ENCODE results near the gene CHRNA9. TPM values are rescaled to one million over a fixed set of nuclear protein-coding genes. Genes with fewer than 3 reads are reported as not detected.

The CHRNA9 gene
- total RNA-seq, 1 experiment from 2014 or later = not detected

GRCh38 chr4:40306976-40307375, 28.2 kb upstream of the CHRNA9 start:
- Mint-ChIP-seq H3K4me3 (ENCODE audit: low read depth, unreplicated experiment) (no peak overlapping the region), H3K36me3 (ENCODE audit: insufficient read depth, unreplicated experiment) (peaks cover 2% of the 10 kb centered on the region), H3K27me3 (ENCODE audit: unreplicated experiment) (no peaks in the 10 kb centered on the region), H3K9me3 (ENCODE audit: low read depth, unreplicated experiment) (no peaks in the 10 kb centered on the region), H3K4me1 (ENCODE audit: low read depth, unreplicated experiment) (peaks cover 3% of the 10 kb centered on the region), H3K27ac (ENCODE audit: unreplicated experiment) (no peak overlapping the region)
- no TSS peak for BruUV-seq (replicated peaks)
- TF ChIP-seq CTCF (IDR thresholded peaks at IDR 0.05; ENCODE audit: unreplicated experiment) = no peak
- DNase-seq = no peak
- intact Hi-C loops (cut with micrococcal nuclease; ENCODE audit: unreplicated experiment) = no loop called here
- CTCF ChIA-PET = interaction anchor here (1.1 to 1.5 kb wide), 2 partner anchors 10 to 15 kb away, joined by 3 read pairs; no protein-coding TSS in a partner anchor

- Mint-ChIP-seq H3K36me3 (ENCODE audit: insufficient read depth, unreplicated experiment) (peaks cover 6% of the 10 kb centered on the region), H3K4me1 (ENCODE audit: low read depth, unreplicated experiment) (peaks cover 11% of the 10 kb centered on the region), H3K9me3 (ENCODE audit: low read depth, unreplicated experiment) (no peaks in the 10 kb centered on the region), H3K4me3 (ENCODE audit: low read depth, unreplicated experiment) (no peak overlapping the region), H3K27ac (ENCODE audit: unreplicated experiment) (no peak overlapping the region), H3K27me3 (ENCODE audit: unreplicated experiment) (no peaks in the 10 kb centered on the region)
- no TSS peak for BruUV-seq (replicated peaks)
- CTCF ChIA-PET = interaction anchor here (0.7 to 1.5 kb wide), 2 partner anchors 9 to 102 kb away, joined by 3 read pairs; no protein-coding TSS in a partner anchor
- intact Hi-C loops (cut with micrococcal nuclease; ENCODE audit: unreplicated experiment) = no loop called here
- TF ChIP-seq CTCF (IDR thresholded peaks at IDR 0.05; ENCODE audit: unreplicated experiment) = no peak
- no peak for DNase-seq
Measured at GRCh38 chr4:40307627-40308497, 27.3 kb upstream of the CHRNA9 start.

- TF ChIP-seq CTCF (IDR thresholded peaks at IDR 0.05; ENCODE audit: unreplicated experiment) = no peak
- H3K27ac Mint-ChIP-seq (ENCODE audit: unreplicated experiment) = no peak overlapping the region
- H3K4me3 Mint-ChIP-seq (ENCODE audit: low read depth, unreplicated experiment) = no peak overlapping the region
- H3K27me3 Mint-ChIP-seq (ENCODE audit: unreplicated experiment) = no peaks in the 10 kb centered on the region
- H3K36me3 Mint-ChIP-seq (ENCODE audit: insufficient read depth, unreplicated experiment) = peaks cover 6% of the 10 kb centered on the region
- no peak for DNase-seq
- CTCF ChIA-PET = interaction anchor here (1.5 kb wide), 1 partner anchor 8 kb away, joined by 3 read pairs; no protein-coding TSS in a partner anchor
- H3K9me3 Mint-ChIP-seq (ENCODE audit: low read depth, unreplicated experiment) = no peaks in the 10 kb centered on the region
- peaks cover 11% of the 10 kb centered on the region for H3K4me1 Mint-ChIP-seq (ENCODE audit: low read depth, unreplicated experiment)
- intact Hi-C loops (cut with micrococcal nuclease; ENCODE audit: unreplicated experiment) = loop anchor here (1.0 kb wide), 1 partner anchor 158 kb away; no protein-coding TSS in a partner anchor
- no TSS peak for BruUV-seq (replicated peaks)
Measured at GRCh38 chr4:40308528-40309122, 26.5 kb upstream of the CHRNA9 start.

GRCh38 chr4:40309250-40309774, 25.8 kb upstream of the CHRNA9 start:
- no TSS peak for BruUV-seq (replicated peaks)
- TF ChIP-seq CTCF (IDR thresholded peaks at IDR 0.05; ENCODE audit: unreplicated experiment) = peak; percentile 49
- intact Hi-C loops (cut with micrococcal nuclease; ENCODE audit: unreplicated experiment) = loop anchor here (1.0 kb wide), 1 partner anchor 159 kb away; no protein-coding TSS in a partner anchor
- Mint-ChIP-seq H3K36me3 (ENCODE audit: insufficient read depth, unreplicated experiment) (peaks cover 6% of the 10 kb centered on the region), H3K4me3 (ENCODE audit: low read depth, unreplicated experiment) (peak overlapping the region; percentile 63), H3K4me1 (ENCODE audit: low read depth, unreplicated experiment) (peaks cover 11% of the 10 kb centered on the region), H3K27ac (ENCODE audit: unreplicated experiment) (no peak overlapping the region), H3K27me3 (ENCODE audit: unreplicated experiment) (no peaks in the 10 kb centered on the region), H3K9me3 (ENCODE audit: low read depth, unreplicated experiment) (no peaks in the 10 kb centered on the region)
- peak; percentile 84 for DNase-seq
- CTCF ChIA-PET = interaction anchor here (0.5 to 0.9 kb wide), 3 partner anchors 10 to 253 kb away, joined by 3 to 5 read pairs (median 4); partner anchors contain the start of gene N4BP2

Measured in Calu3 (cell line).